H1 (cell line): Measurements from ENCODE around the gene ZNF70. TPM values are rescaled to one million over a fixed set of nuclear protein-coding genes. Genes with fewer than 3 reads are reported as not detected.

Experiments used
- ASH2L ChIP-seq: fragments of 200-600, 300-600 bp; sonication (generic); IDR thresholded peaks from one replicate; pipeline ENCODE4 v1.7.1; 2017; ENCODE audit warnings: low read length
- CBX8 ChIP-seq: fragments of 300-800, 300-1000 bp; sonication (generic); IDR thresholded peaks from 2 replicates; pipeline ENCODE4 v1.7.1; 2016; ENCODE audit warnings: low read depth, low read length, borderline replicate concordance
- CHD7 ChIP-seq: fragments of 300-600 bp; sonication (generic); IDR thresholded peaks from 2 replicates; pipeline ENCODE4 v1.7.1; 2012; ENCODE audit warnings: low read length, moderate library complexity, mild to moderate bottlenecking, inconsistent platforms; ENCODE audit not compliant: insufficient replicate concordance
- JUND ChIP-seq: IDR thresholded peaks from 2 replicates; pipeline ENCODE4 v1.6.1; 2011; ENCODE audit warnings: mild to moderate bottlenecking, improper control_type of control experiment, low read length
- NANOG ChIP-seq: IDR thresholded peaks from 2 replicates; pipeline ENCODE4 v1.6.1; 2011; ENCODE audit warnings: low read length, low read depth, mild to moderate bottlenecking, inconsistent platforms; ENCODE audit not compliant: insufficient read depth, poor library complexity, severe bottlenecking
- POLR2A ChIP-seq, 2 experiments: IDR thresholded peaks; 1 replicate in 1 of 2; 2 replicates in 1 of 2; pipeline ENCODE4 v1.6.1; 2011; ENCODE audit warnings: low read depth in 2 of 2, low read length in 2 of 2, mild to moderate bottlenecking in 2 of 2; ENCODE audit errors: control extremely low read depth in 1 of 2
- POLR2AphosphoS5 ChIP-seq: IDR thresholded peaks from 2 replicates; pipeline ENCODE4 v1.6.1; 2011; ENCODE audit warnings: low read depth, low read length
- RBBP5 ChIP-seq: IDR thresholded peaks from 2 replicates; pipeline ENCODE4 v1.7.1; 2012; ENCODE audit warnings: low read depth, mild to moderate bottlenecking, inconsistent platforms, low read length, moderate library complexity, borderline replicate concordance
- SIRT6 ChIP-seq: IDR thresholded peaks from one replicate; pipeline ENCODE4 v1.7.1; 2012; ENCODE audit warnings: low read length, inconsistent platforms
- SP1 ChIP-seq: IDR thresholded peaks from 2 replicates; pipeline ENCODE4 v1.6.1; 2011; ENCODE audit warnings: low read depth, low read length
- SP2 ChIP-seq: IDR thresholded peaks from 2 replicates; pipeline ENCODE4 v1.6.1; 2012; ENCODE audit warnings: mild to moderate bottlenecking, low read length, inconsistent platforms
- polyA plus RNA-seq, 7 experiments: library from polyadenylated mRNA; depleted of rRNA in 3 of 7; stranded (reverse) in 5 of 7; unstranded in 2 of 7; fragments of >200 nt in 5 of 7; fragments of 200-250 nt in 2 of 7; gene quantifications; 1 replicate in 5 of 7; 2 replicates in 1 of 7; 4 replicates in 1 of 7; pipeline versions ENCODE4 v1.2.1 to v1.2.3, GENCODE V29; 2011 to 2013; ENCODE audit warnings: missing spikeins in 2 of 7, mixed read lengths in 2 of 7
- total RNA-seq: library from RNA; stranded (reverse); fragmentation: NEBNext Ultra II Directional; extraction: Animal tissue kit (Norgen Biotek cat#: 25700); gene quantifications from 2 replicates; pipeline ENCODE4 v1.2.1, GENCODE V29; 2021

ZNF70 gene
- total and polyA plus RNA-seq, 2 of the 8 experiments (the other 6 are each of a cell fraction or from before 2014, with no cell fraction given), result 1.1 to 2.6 TPM

- TF ChIP-seq CHD7 (no peak), ASH2L (peak; percentile 48), JUND (no peak), SP1 (peak; percentile 7; the same call in 1 of the 2 replicates), NANOG (no peak), POLR2A (IDR thresholded peaks at IDR 0.05; ENCODE audit: control extremely low read depth in 1 of 2, low read depth in 2 of 2, low read length in 2 of 2) (0 out of 3 replicates have a peak, but pooled peaks of 1 of the 2 experiments have one; percentile 43), SP2 (no peak), CBX8 (no peak), POLR2AphosphoS5 (no peak), SIRT6 (no peak), RBBP5 (no peak)
These were observed 17.0 kb upstream of the ZNF70 start, which contains the start of gene CHCHD10 (continued) for GRCh38 chr22:23767673-23768548.
